Measurements from ENCODE around the gene PLEKHG4B.

Gene PLEKHG4B

GRCh38 chr5:126806-127205 is 34.8 kb downstream of the PLEKHG4B start:
- H3K9me3 Mint-ChIP-seq = peaks cover 11% of the 10 kb centered on the region
- no peak overlapping the region for H3K4me3 Mint-ChIP-seq
- no peak for DNase-seq
- no peak overlapping the region for H3K27ac Mint-ChIP-seq
- H3K27me3 Mint-ChIP-seq = peaks cover 31% of the 10 kb centered on the region
- H3K4me1 Mint-ChIP-seq (ENCODE audit: low read depth) = no peaks in the 10 kb centered on the region
- no peaks in the 10 kb centered on the region for H3K36me3 Mint-ChIP-seq (ENCODE audit: low read depth)

GRCh38 chr5:127886-128285 is 35.9 kb downstream of the PLEKHG4B start:
- no peak overlapping the region for H3K27ac Mint-ChIP-seq
- peaks cover 38% of the 10 kb centered on the region for H3K27me3 Mint-ChIP-seq
- H3K4me1 Mint-ChIP-seq (ENCODE audit: low read depth) = no peaks in the 10 kb centered on the region
- DNase-seq = no peak
- no peaks in the 10 kb centered on the region for H3K36me3 Mint-ChIP-seq (ENCODE audit: low read depth)
- H3K4me3 Mint-ChIP-seq = no peak overlapping the region
- H3K9me3 Mint-ChIP-seq = peaks cover 9% of the 10 kb centered on the region

- Mint-ChIP-seq H3K27me3 (peaks cover 43% of the 10 kb centered on the region), H3K9me3 (peaks cover 9% of the 10 kb centered on the region), H3K36me3 (ENCODE audit: low read depth) (no peaks in the 10 kb centered on the region), H3K4me1 (ENCODE audit: low read depth) (no peaks in the 10 kb centered on the region), H3K4me3 (no peak overlapping the region), H3K27ac (no peak overlapping the region)
- no peak for DNase-seq
These were observed 36.5 kb downstream of the PLEKHG4B start for GRCh38 chr5:128446-128845.

GRCh38 chr5:129148-129547 is 37.2 kb downstream of the PLEKHG4B start:
- no peak overlapping the region for H3K27ac Mint-ChIP-seq
- no peak overlapping the region for H3K4me3 Mint-ChIP-seq
- no peaks in the 10 kb centered on the region for H3K36me3 Mint-ChIP-seq (ENCODE audit: low read depth)
- peaks cover 43% of the 10 kb centered on the region for H3K27me3 Mint-ChIP-seq
- no peak for DNase-seq
- H3K4me1 Mint-ChIP-seq (ENCODE audit: low read depth) = no peaks in the 10 kb centered on the region
- H3K9me3 Mint-ChIP-seq = peaks cover 9% of the 10 kb centered on the region

- H3K4me1 Mint-ChIP-seq (ENCODE audit: low read depth) = no peaks in the 10 kb centered on the region
- peaks cover 43% of the 10 kb centered on the region for H3K27me3 Mint-ChIP-seq
- H3K27ac Mint-ChIP-seq = no peak overlapping the region
- no peaks in the 10 kb centered on the region for H3K36me3 Mint-ChIP-seq (ENCODE audit: low read depth)
- H3K4me3 Mint-ChIP-seq = no peak overlapping the region
- no peak for DNase-seq
- H3K9me3 Mint-ChIP-seq = peaks cover 9% of the 10 kb centered on the region
These were observed 37.9 kb downstream of the PLEKHG4B start for GRCh38 chr5:129820-130219.

- Mint-ChIP-seq H3K27me3 (peaks cover 40% of the 10 kb centered on the region), H3K4me1 (ENCODE audit: low read depth) (no peaks in the 10 kb centered on the region), H3K9me3 (peaks cover 9% of the 10 kb centered on the region), H3K36me3 (ENCODE audit: low read depth) (no peaks in the 10 kb centered on the region), H3K4me3 (no peak overlapping the region), H3K27ac (no peak overlapping the region)
- no peak for DNase-seq
These were observed 38.7 kb downstream of the PLEKHG4B start for GRCh38 chr5:130601-131131.

- Mint-ChIP-seq H3K27ac (no peak overlapping the region), H3K27me3 (peaks cover 11% of the 10 kb centered on the region), H3K4me3 (no peak overlapping the region), H3K4me1 (ENCODE audit: low read depth) (no peaks in the 10 kb centered on the region), H3K36me3 (ENCODE audit: low read depth) (no peaks in the 10 kb centered on the region), H3K9me3 (no peaks in the 10 kb centered on the region)
- no peak for DNase-seq
These were observed 44.9 kb downstream of the PLEKHG4B start for GRCh38 chr5:136901-137300.

GRCh38 chr5:137741-138140 is 45.8 kb downstream of the PLEKHG4B start:
- H3K4me3 Mint-ChIP-seq = no peak overlapping the region

GRCh38 chr5:138936-139335 is 47.0 kb downstream of the PLEKHG4B start:
- Mint-ChIP-seq H3K27ac (no peak overlapping the region), H3K4me3 (no peak overlapping the region), H3K27me3 (peaks cover 8% of the 10 kb centered on the region), H3K9me3 (no peaks in the 10 kb centered on the region), H3K4me1 (ENCODE audit: low read depth) (no peaks in the 10 kb centered on the region), H3K36me3 (ENCODE audit: low read depth) (no peaks in the 10 kb centered on the region)
- DNase-seq = no peak

More at GRCh38 chr5:137741-138140, 45.8 kb downstream of the PLEKHG4B start:
- no peak for DNase-seq
- Mint-ChIP-seq H3K27ac (no peak overlapping the region), H3K9me3 (no peaks in the 10 kb centered on the region), H3K27me3 (peaks cover 11% of the 10 kb centered on the region), H3K36me3 (ENCODE audit: low read depth) (no peaks in the 10 kb centered on the region), H3K4me1 (ENCODE audit: low read depth) (no peaks in the 10 kb centered on the region)

- no peak overlapping the region for H3K27ac Mint-ChIP-seq
- H3K36me3 Mint-ChIP-seq (ENCODE audit: low read depth) = no peaks in the 10 kb centered on the region
- no peak for DNase-seq
- H3K9me3 Mint-ChIP-seq = no peaks in the 10 kb centered on the region
- no peak overlapping the region for H3K4me3 Mint-ChIP-seq
- no peaks in the 10 kb centered on the region for H3K4me1 Mint-ChIP-seq (ENCODE audit: low read depth)
- peaks cover 11% of the 10 kb centered on the region for H3K27me3 Mint-ChIP-seq
These were observed 47.8 kb downstream of the PLEKHG4B start for GRCh38 chr5:139579-140442.

GRCh38 chr5:140443-140829 is 48.5 kb downstream of the PLEKHG4B start:
- H3K36me3 Mint-ChIP-seq (ENCODE audit: low read depth) = no peaks in the 10 kb centered on the region
- DNase-seq = no peak
- H3K27ac Mint-ChIP-seq = no peak overlapping the region
- H3K4me3 Mint-ChIP-seq = no peak overlapping the region
- H3K9me3 Mint-ChIP-seq = no peaks in the 10 kb centered on the region
- no peaks in the 10 kb centered on the region for H3K4me1 Mint-ChIP-seq (ENCODE audit: low read depth)
- peaks cover 12% of the 10 kb centered on the region for H3K27me3 Mint-ChIP-seq

GRCh38 chr5:141211-141610 is 49.2 kb downstream of the PLEKHG4B start:
- Mint-ChIP-seq H3K27ac (no peak overlapping the region), H3K4me3 (no peak overlapping the region), H3K9me3 (no peaks in the 10 kb centered on the region), H3K4me1 (ENCODE audit: low read depth) (no peaks in the 10 kb centered on the region), H3K27me3 (peaks cover 13% of the 10 kb centered on the region), H3K36me3 (ENCODE audit: low read depth) (no peaks in the 10 kb centered on the region)
- DNase-seq = no peak

GRCh38 chr5:141761-142160 is 49.8 kb downstream of the PLEKHG4B start:
- Mint-ChIP-seq H3K9me3 (no peaks in the 10 kb centered on the region), H3K27me3 (peaks cover 13% of the 10 kb centered on the region), H3K4me1 (ENCODE audit: low read depth) (no peaks in the 10 kb centered on the region), H3K36me3 (ENCODE audit: low read depth) (no peaks in the 10 kb centered on the region), H3K4me3 (no peak overlapping the region), H3K27ac (no peak overlapping the region)
- no peak for DNase-seq

GRCh38 chr5:142246-142810 is 50.4 kb downstream of the PLEKHG4B start:
- peaks cover 2% of the 10 kb centered on the region for H3K36me3 Mint-ChIP-seq (ENCODE audit: low read depth)
- no peak overlapping the region for H3K4me3 Mint-ChIP-seq
- no peak overlapping the region for H3K27ac Mint-ChIP-seq
- peaks cover 3% of the 10 kb centered on the region for H3K9me3 Mint-ChIP-seq
- DNase-seq = no peak
- H3K27me3 Mint-ChIP-seq = peaks cover 15% of the 10 kb centered on the region
- H3K4me1 Mint-ChIP-seq (ENCODE audit: low read depth) = no peaks in the 10 kb centered on the region

GRCh38 chr5:143041-143440 is 51.1 kb downstream of the PLEKHG4B start:
- no peak overlapping the region for H3K4me3 Mint-ChIP-seq
- H3K9me3 Mint-ChIP-seq = peaks cover 10% of the 10 kb centered on the region
- DNase-seq = no peak
- no peak overlapping the region for H3K27ac Mint-ChIP-seq
- peaks cover 2% of the 10 kb centered on the region for H3K36me3 Mint-ChIP-seq (ENCODE audit: low read depth)
- H3K27me3 Mint-ChIP-seq = peaks cover 16% of the 10 kb centered on the region
- no peaks in the 10 kb centered on the region for H3K4me1 Mint-ChIP-seq (ENCODE audit: low read depth)
